ENCODE results near the gene MYRIP.
"Not testable (repeated sequence)": the region's sequence is repeated elsewhere in the genome, so short reads cannot be mapped to it uniquely, and the experiment has no call there.

MYRIP gene

DNA sequence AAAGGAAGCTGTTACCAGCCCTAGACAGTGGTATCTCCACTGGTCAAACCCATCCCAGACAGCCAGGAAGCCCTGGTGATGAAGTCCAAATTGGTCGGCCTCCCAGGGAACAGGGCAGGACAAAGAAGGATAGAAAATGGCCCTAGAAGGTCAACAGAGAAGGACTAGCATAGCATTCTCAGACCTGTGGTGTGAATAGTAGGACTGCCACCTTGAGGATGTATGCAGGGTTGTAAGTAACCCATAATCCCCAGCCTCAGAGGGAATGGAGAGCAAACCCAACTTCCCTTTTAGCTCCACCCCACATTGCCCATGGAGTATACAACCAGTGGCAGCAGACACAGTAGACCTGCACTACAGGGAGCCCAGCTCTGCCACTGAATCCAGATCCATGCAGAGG is 431.5 kb downstream of the MYRIP start:
- no peak for DNase-seq (ENCODE audit: low read depth)

DNA sequence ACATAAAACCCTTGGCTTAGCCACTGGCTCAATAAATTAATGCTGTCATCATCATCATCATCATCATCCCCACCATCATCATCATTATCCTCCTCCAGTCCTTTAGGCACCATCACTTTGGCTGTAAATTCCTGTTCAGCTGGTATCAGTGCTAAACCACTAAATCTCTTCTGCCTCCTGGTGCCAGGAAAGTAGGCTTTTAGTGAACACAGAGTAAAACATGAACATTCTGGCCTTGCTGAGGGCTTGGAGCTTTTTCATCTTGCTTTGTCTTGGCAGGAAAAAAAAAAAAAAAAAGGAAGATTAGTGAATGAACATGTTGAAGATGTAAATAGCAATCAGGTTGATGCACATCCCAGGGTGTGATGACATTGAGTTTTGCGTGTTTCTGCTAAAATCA is 432.8 kb downstream of the MYRIP start:
- no peak for DNase-seq (ENCODE audit: low read depth)

DNA sequence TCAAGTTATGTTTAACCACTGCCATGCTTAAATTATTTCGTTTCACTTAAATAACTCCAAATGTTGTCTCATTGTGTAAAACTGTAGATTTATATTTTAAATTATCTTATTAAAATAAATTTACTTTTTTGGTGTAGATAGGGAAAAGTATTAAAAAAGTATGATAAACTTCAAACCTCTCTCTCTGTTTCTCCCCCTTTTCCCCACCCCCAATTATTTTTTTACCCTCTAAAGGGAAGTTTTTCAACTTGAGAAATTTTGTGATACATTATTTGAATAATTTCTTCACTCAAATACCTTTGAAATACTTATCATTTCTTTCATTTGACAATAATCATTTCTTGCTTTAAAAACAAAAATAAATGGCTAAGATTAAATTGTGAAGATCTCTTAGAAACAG is 433.2 kb downstream of the MYRIP start:
- DNase-seq (ENCODE audit: low read depth) = no peak

DNA sequence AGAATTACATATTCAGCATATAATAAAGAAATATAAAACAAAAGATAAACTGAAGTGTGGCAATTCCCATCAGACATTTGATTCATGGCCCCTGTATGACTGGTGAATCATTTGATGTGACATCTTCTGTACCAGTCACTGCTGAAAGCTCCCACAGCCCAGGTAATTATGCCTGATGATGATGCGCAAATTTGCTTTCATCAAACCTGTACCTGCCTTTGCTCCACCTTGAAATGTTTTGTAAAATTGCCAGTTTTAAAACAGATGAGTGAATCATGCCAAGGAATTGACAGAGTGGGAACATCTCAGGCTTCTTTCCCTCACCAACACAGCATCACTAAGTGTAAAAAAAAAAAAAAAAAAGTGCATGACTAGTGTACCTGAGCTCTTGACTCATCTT is 433.6 kb downstream of the MYRIP start:
- no peak for DNase-seq (ENCODE audit: low read depth)

DNA sequence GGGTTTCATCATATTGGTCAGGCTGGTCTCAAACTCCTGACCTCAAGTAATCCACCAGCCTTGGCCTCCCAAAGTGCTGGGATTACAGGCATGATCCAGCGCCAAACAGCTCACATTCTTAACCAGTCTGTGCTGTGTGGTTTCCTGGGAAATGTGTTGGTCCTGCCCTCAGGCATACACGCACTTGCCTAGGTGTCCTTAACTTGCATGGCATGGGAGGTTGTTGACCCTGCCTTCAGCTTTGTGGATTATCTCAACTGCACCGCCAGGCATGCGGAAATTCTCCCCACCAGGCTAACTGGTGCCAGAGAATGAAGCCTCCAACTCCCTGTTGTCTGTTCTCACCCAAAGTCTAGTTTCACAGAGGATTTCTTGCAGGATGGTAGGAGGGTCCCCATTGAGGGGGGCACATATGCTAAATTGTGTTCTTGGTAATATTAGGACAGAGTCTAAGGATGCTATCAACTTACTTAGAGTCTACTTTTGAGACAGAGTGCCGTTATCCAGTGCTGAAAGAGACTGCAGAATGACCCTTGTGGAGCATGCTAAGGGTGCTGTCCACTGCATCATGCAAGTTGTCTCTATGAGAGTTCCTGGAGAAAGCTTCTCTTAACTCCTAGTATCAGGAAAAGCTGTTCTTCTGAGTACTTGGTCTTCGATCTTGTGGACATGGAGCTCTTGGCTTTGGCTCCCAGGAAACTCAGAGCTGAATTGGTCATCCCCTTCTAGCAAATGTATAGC is 438.5 kb downstream of the MYRIP start:
- DNase-seq (ENCODE audit: low read depth) = no peak

DNA sequence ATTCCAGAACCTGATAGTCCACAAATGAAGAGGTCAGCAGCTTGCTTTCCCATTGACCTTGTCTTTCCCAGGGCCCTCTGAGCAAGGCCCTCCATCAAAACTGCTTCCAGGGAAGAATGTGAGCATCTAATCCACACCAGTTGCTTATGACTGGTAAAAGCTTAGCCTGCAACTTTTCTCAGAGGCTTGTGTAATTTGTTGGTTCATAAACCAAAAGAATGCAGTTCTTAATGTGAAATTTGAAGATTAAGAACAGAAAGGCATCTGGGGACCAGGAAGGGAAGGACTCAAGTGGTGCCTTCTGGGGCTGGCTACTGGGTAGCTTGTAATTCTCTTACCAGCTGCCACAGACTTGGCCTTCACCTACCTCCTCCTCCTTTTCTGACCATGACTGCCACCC is 439.2 kb downstream of the MYRIP start:
- DNase-seq (ENCODE audit: low read depth) = no peak

DNA sequence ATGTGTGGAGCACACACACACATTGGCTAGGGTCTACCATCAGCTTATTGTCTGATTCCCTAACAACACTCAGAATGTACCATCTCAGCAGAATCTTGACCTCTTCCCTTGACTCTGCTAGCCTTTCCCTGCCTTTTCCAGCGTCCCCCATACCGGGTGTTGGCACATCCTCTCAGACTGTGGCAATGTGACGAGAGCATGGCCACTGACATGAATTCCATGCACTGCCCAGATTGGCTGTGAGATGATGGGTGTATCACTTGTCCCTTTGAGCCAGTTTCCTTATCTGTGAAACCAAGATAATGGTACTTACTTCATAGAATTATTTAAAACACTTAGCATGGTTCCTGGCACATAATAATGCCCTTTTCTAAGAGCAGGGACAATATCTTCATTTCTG is 439.8 kb downstream of the MYRIP start:
- DNase-seq (ENCODE audit: low read depth) = no peak

DNA sequence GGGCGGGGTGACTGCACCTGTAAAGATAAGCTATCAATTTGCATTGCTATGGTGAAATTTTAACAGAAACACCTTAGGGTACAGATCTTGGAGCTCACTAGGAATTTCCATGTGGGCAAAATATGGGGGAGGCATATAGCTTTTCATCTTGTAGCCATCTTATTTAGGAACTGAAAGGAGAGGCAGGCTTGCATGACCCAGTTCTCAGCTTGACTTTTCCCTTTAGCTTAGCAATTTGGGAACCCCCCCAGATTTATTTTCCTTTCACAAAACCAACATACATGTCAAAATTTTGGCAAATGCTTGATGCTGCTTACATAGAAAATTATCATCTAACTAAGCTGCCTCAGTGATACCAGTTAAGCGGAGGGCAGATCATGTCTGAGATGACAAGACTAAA is 445.1 kb downstream of the MYRIP start:
- DNase-seq (ENCODE audit: low read depth) = no peak

DNA sequence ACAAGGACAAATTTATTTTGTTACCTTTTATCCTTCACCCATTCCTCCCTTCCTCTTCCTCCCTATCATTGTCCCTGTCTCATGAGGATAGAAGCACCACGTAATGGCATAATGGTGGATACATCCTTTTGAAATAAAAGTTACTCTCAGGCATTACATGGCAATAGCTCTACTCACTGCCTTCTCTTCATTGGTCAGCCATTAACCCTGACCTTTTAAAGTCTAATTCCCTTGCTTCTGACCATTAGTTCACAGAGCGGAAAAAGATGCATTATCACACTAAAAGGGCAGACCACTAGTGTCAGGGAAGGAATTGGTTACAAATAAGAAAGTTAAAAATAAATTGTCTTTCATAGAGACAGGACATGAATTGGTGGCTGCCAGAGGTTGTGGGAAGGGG is 445.5 kb downstream of the MYRIP start:
- DNase-seq (ENCODE audit: low read depth) = no peak

DNA sequence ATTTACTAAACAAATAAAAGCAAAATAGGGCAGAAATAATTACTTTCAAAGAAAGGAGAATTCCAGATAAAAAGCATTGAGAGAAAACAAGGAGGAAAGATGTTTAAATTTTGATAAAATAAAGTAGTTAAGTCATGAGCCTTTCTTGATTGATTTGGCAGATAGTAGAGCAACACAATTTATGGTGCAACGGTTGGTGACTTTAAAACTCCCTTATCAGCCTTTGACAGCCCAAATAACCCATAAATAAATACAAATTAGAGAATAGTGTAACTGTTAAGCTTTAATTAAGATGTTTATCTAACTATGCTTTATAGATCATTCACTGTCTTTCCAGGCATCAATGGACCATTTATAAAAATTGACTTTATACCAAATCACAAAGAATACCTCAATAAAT is 446.1 kb downstream of the MYRIP start:
- DNase-seq (ENCODE audit: low read depth) = no peak

DNA sequence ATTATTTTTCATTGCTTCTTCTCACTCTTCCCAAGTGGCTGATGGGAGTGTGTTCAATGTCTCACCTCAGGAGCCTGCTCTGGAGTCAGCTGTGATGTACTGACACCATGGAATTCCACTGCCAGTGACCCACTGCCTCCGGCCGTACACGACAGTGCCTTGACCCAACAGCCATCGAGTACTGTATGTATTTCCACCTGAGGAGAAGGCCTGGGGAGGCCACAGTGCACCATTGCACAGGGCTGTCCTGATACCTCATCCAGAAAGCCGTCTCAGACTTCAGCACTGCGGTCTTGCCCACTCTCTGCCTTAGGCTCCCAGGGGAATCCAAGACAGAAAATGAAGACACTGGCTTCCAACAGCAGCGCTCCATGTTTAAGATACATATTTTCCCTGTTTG is 448.7 kb downstream of the MYRIP start:
- no peak for DNase-seq (ENCODE audit: low read depth)

DNA sequence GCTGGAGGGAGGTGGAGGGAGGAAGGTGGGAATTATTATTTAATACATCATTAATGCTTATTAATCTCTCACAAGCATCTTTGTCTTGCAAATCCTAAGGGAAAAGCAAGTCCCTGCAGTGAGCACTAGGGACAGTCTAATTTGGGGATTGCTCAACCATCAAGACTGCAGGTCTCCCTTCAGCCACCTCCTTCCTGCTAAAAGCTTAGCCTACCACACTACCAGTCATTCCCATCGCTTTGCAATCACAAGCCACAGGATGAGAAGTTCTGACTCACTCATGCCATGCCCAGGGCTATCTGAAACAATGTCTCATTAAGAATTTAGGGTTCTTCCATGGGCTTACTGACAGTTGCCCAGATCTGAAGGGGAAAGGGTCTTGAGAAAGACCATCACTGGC is 449.1 kb downstream of the MYRIP start:
- no peak for DNase-seq (ENCODE audit: low read depth)

DNA sequence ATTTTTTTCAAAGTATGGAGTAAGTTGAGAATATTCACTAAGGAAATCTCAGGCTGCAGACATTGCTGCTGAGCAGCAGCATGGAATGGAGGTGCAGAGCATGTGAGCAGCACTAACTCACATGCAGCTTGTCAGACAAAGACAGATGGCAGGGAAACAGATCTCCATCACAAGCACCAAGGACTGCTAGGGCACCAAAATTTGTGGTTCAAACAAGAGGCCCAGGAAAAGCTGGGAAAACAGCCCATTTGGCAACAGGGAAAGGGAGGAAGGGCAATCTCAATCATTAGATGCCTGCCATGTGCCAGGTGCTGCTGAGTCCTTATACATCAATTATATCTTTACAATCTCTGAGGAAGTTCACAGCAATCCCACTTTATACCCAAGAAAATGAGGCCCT is 452.9 kb downstream of the MYRIP start:
- no peak for DNase-seq (ENCODE audit: low read depth)

DNA sequence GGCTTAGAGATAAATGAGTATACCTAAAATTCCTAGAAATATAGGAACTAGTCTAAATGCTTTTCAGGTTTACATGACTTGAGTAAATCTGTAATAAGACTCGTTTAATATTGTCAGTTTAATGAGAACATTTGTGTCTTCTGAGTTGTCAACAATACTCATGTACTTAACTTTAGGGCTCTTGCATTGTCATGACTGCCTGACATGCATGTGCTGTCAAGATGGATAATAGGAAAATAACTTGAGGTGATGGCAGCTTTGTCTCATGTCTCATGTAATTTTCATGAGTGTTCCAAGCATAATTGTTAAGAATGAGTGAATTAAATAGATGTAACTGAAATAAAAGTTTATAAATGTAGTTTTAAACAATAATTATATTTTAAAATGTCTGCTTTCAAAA is 455.0 kb downstream of the MYRIP start:
- DNase-seq (ENCODE audit: low read depth) = no peak

DNA sequence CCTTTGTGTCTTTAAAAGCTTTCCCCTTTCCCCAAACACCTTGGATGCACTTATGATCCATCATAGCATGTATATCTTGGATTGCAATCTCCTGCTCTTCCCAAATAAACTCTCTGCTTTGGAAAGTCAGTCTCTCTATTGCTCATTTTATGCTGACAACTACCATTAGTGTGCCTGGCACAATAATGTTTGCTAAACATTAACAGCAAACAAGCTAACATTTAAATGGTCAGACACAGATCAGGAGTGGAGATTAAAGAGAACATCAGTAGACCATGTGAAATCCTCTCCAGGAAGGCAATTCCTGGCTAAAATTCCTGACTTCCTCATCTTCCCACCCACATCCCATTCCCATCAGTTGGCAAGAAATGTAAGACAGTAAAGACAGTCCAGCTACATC is 455.8 kb downstream of the MYRIP start:
- no peak for DNase-seq (ENCODE audit: low read depth)

DNA sequence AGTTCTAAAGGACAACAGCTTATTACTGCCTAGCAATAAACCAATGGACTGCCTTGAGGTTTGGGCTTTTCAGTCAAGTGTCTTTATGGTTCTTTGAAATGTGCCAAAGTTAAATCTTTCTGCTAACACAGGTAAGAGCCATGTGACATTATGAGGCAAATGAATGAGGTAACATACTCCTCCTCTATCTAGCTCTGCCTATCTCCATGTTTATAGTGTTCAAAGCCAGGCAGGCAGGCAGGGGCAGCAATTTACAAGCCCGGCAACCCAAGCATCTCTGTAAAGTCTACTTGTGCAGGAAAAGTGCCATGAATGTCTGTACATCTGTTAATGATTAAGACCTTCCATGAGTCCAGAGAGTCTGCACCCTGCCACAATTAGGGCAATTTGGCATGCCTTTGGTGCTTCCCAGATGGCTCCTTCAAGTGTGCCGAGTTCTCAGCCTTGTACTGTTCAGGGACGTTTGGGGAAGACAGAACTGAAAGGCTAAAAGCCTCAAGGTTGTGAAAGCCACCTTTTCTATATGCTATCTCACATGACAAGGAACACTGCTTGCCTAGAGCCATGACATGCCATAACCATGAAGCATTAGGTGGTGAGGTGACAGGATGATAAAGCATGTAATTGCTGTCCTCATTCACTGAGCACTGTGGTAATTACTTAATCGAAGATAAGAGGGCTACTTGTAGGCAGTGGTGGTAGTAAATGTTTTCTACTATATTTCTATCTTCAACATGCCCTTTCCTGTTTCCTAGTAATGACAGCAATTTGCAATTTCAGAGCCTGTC is 458.7 kb downstream of the MYRIP start:
- DNase-seq (ENCODE audit: low read depth) = no peak

DNA sequence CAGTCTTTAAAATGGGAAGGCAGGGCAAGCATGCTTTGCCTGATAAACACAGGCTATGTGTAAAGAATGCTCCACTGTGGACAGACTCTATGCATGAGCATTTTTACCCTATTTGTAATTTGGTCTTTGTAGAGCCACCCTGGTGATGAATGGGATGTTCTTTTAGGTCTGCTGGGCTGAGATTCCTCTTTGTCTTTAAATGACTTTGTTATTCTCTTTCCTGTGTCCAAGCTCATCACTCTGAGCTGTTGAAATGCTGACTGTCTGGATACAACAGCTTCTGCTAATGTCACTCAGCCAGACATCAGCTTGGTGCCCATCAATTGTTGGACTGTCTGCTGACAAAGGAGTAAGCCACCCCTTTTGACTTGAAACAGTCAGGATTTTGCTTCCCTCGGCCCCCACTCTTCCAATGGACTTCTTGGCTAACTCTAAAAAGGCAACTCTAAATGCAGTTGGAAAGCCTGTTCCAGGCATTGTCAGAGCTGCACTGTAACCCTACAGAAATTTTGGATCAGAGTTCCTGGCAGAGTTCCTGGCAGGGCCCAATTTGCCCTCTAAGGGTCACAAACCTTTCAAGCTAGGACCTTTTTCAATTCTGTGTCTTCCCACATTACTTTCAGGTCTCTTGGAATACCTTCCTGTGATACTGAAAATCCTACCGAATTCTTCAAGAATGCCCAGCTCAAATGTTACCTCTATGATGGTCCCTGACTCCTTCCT is 459.6 kb downstream of the MYRIP start:
- DNase-seq (ENCODE audit: low read depth) = no peak

DNA sequence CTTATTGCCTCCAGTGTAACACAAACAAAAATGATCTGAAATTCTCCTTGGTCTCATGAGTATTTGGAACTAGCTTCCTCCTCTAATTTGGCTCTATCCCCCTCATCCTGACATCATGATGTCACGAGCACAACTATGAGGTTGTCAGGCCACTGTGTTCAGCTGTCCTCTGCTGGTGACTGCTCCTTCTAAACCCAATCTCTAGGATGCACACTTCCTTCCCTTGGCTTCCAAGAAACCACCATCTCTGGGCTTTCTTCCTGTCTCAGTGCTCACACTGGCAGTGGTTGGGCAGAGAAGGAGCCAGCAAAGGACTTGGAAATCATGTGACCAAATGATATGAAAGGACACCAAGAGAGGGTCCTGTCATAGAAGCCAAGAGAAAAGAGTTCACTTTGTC is 469.4 kb downstream of the MYRIP start:
- DNase-seq (ENCODE audit: low read depth) = no peak

DNA sequence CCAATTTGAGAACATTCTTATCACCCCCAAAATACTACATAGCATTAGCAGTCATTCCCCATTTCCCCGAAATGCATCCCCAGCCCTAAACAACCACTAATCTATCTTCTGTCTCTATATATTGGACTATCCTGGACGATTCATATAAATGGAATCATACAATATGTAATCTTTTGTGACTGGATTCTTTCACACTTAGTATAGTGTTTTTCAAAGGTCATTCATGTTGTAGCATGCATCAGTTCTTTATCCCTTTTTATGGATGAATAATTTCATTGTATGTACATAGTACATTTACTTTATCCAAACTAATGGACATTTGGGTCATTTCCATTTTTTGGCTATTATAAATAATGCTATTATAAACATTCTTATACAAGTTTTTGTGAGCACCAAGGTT is 472.6 kb downstream of the MYRIP start:
- DNase-seq (ENCODE audit: low read depth) = no peak

DNA sequence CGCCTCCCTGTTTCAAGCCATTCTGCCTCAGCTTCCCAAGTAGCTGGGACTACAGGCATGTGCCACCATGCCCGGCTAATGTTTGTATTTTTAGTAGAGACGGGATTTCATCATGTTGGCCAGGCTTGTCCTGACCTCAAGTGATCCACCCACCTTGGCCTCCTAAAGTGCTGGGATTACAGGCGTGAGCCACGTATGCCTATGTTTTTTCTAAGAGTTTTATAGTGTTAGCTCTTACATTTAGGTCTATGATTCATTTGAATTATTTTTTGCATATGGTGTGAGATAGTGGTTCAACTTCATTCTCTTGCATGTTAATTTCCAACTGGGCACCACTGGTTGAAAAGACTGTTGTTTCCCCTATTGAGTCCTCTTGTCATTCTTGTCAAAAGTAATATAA is 473.6 kb downstream of the MYRIP start:
- DNase-seq (ENCODE audit: low read depth) = not testable (repeated sequence)

DNA sequence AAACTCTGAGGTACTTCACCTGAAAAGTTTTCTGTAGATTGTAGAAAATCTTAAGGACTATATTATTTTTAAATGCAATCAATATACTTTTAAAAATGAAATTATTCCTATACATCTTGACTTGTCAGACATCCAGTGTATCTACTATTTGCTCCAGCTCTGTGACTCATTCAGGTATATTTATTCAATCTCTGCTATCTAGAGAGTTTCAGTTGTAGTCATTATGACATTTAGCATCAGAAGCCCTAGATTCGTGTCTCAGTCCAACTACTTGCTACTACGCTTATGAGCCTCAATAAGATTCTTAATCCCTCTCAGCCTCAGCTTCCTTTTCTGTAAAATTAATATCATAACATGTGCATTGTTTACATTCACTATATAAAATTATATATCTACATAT is 477.8 kb downstream of the MYRIP start:
- no peak for DNase-seq (ENCODE audit: low read depth)

DNA sequence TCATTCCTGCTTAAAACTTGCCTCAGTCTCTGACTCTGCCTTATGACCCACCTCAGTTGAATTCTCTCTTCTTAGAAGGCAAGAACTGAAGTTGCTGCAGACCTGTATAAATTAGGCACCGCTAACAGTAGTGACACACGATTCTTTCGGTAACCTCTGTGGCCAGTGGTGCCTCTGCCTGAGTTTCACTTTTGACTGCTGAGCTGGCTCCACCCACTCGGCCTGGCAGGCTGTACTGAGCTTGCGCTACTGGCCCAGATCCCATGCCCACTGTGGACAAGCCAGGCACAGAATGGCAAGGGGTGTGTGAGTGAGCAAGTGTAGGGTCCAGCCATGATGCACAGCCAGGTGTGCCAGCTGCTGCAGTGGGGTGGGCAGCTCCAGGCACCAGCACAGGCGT is 481.0 kb downstream of the MYRIP start:
- no peak for DNase-seq (ENCODE audit: low read depth)

DNA sequence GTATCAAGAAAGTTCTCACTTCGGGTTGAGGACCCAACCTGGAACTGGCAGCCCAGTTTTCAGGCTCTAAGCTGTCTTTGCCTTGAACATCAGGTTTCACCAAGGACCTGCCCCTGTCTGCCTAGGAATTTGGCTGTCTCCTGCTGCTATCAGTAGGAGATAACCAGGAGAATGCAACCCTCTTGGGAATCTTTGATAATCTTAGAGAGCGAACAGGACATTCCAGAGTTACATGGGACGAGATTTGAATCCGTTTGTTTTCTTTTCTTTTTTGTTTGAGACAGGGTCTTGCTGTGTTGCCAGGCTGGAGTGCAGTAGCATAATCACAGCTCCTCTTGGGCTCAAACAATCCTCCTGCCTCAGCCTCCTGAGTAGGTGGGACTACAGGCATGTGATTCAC is 482.1 kb downstream of the MYRIP start:
- DNase-seq (ENCODE audit: low read depth) = no peak

All from stimulated activated CD8-positive, alpha-beta memory T cell treated with anti-CD3 and anti-CD28 coated beads, Interleukin-15, amount 100 ng/mL, for 24 hours (primary cell).